Endothelial cell of umbilical vein (primary cell): ENCODE data around the gene SSBP3. TPM values are rescaled to one million over a fixed set of nuclear protein-coding genes. Genes with fewer than 3 reads are reported as not detected.

Experiments
- BruUV-seq: library from RNA; stranded (reverse); fragments of 400-500 nt; replicated peaks from 2 replicates; lab custom pipeline; 2021; lab: Mats Ljungman, UMichigan
- CTCF ChIA-PET: fragments of 300-600, 350-600 bp; sonication (Branson Sonifier 250); formaldehyde crosslinking; loops from one replicate; lab custom pipeline; 2021; ENCODE audit warnings: antibody characterized with exemption, inconsistent platforms; lab: Charles Lee
- POLR2A ChIA-PET: fragments of 300-600, 350-600 bp; sonication (Branson Sonifier 250); formaldehyde crosslinking; loops from one replicate; lab custom pipeline; 2021; ENCODE audit warnings: antibody characterized with exemption, inconsistent platforms; lab: Charles Lee
- DNase-seq: peaks from one replicate; pipeline ENCODE4 v3.0.0-alpha.2; 2011; ENCODE audit warnings: low read depth, low spot score
- FAIRE-seq: peaks from 2 replicates; lab custom pipeline; 2011; peaks lifted over from hg19 to GRCh38; lab: Jason Lieb, UNC
- H2AFZ ChIP-seq: 2 replicates; pipeline ENCODE4 v1.6.0; 2012; ENCODE audit warnings: low read depth, low read length, control low read depth, inconsistent platforms
- H3K27ac ChIP-seq: 2 replicates; pipeline ENCODE4 v1.5.1; 2011; ENCODE audit warnings: low read depth, mild to moderate bottlenecking, control low read depth, low read length, moderate library complexity; ENCODE audit not compliant: insufficient read depth
- H3K27me3 ChIP-seq, 2 experiments: 2 replicates each; pipeline versions ENCODE4 v1.6.0 to v1.6.1; 2011; ENCODE audit warnings: low read length in 2 of 2, mixed read lengths in 1 of 2; ENCODE audit not compliant: control insufficient read depth in 2 of 2, insufficient read depth in 2 of 2
- H3K36me3 ChIP-seq, 2 experiments: 2 replicates in 1 of 2; 3 replicates in 1 of 2; pipeline ENCODE4 v1.5.1; 2011; ENCODE audit warnings: low read length in 2 of 2, mild to moderate bottlenecking in 1 of 2, moderate library complexity in 1 of 2; ENCODE audit not compliant: control insufficient read depth in 2 of 2, insufficient read depth in 2 of 2; ENCODE audit errors: extremely low read depth in 1 of 2
- H3K4me1 ChIP-seq: 3 replicates; pipeline ENCODE4 v1.5.1; 2011; ENCODE audit warnings: mild to moderate bottlenecking, low read length; ENCODE audit not compliant: control insufficient read depth, insufficient read depth; ENCODE audit errors: extremely low read depth
- H3K4me2 ChIP-seq: 2 replicates; pipeline ENCODE4 v1.6.1; 2011; ENCODE audit warnings: low read length, control low read depth, mixed read lengths; ENCODE audit not compliant: insufficient read depth
- H3K4me3 ChIP-seq, 3 experiments: fragments of 200-600 bp in 1 of 3; sonication (generic), shearing (Covaris generic) in 1 of 3; replicated peaks in 1 of 3; 2 replicates each; pipeline ENCODE4 v1.5.1; 2011 to 2016; ENCODE audit warnings: control low read depth in 3 of 3, low read length in 3 of 3, mild to moderate bottlenecking in 2 of 3, inconsistent platforms in 1 of 3, low read depth in 1 of 3, moderate library complexity in 1 of 3; ENCODE audit not compliant: insufficient read depth in 1 of 3
- H3K79me2 ChIP-seq: 2 replicates; pipeline ENCODE4 v1.6.0; 2012; ENCODE audit warnings: low read length, inconsistent platforms; ENCODE audit not compliant: control insufficient read depth, insufficient read depth
- H3K9ac ChIP-seq: replicated peaks from 2 replicates; pipeline ENCODE3; 2011; ENCODE audit warnings: low read length, control low read depth; ENCODE audit not compliant: insufficient read depth; ENCODE audit errors: extremely low read depth
- H3K9me1 ChIP-seq: replicated peaks from 3 replicates; pipeline ENCODE4 v1.6.0; 2011; ENCODE audit warnings: mild to moderate bottlenecking, low read length; ENCODE audit not compliant: control insufficient read depth, insufficient read depth; ENCODE audit errors: extremely low read depth
- H3K9me3 ChIP-seq: replicated peaks from 2 replicates; pipeline ENCODE4 v1.5.1; 2012; ENCODE audit warnings: low read length, inconsistent platforms; ENCODE audit not compliant: control insufficient read depth, insufficient read depth
- H4K20me1 ChIP-seq: replicated peaks from 2 replicates; pipeline ENCODE3; 2011; ENCODE audit warnings: mild to moderate bottlenecking, low read length; ENCODE audit not compliant: control insufficient read depth, insufficient read depth; ENCODE audit errors: extremely low read depth
- EZH2 ChIP-seq: IDR thresholded peaks from 2 replicates; pipeline ENCODE4 v1.6.1; 2012; ENCODE audit warnings: borderline replicate concordance, low read depth, mild to moderate bottlenecking, moderate library complexity, low read length, inconsistent platforms; ENCODE audit not compliant: severe bottlenecking
- FOS ChIP-seq: IDR thresholded peaks from 2 replicates; pipeline ENCODE4 v1.6.1; 2011; ENCODE audit warnings: mild to moderate bottlenecking, low read length, moderate library complexity, borderline replicate concordance; ENCODE audit not compliant: insufficient read depth
- GATA2 ChIP-seq: IDR thresholded peaks from 2 replicates; pipeline ENCODE4 v1.7.0; 2011; ENCODE audit warnings: low read depth, mild to moderate bottlenecking, moderate library complexity, mixed read lengths, low read length; ENCODE audit not compliant: insufficient read length, insufficient read depth
- JUN ChIP-seq: IDR thresholded peaks from 2 replicates; pipeline ENCODE4 v1.6.1; 2011; ENCODE audit warnings: borderline replicate concordance, low read depth; ENCODE audit not compliant: insufficient read length, insufficient read depth
- MYC ChIP-seq: IDR thresholded peaks from one replicate; pipeline ENCODE4 v1.6.1; 2011; ENCODE audit warnings: mild to moderate bottlenecking, low read depth, low read length
- POLR2A ChIP-seq: IDR thresholded peaks from 2 replicates; pipeline ENCODE4 v1.6.1; 2012; ENCODE audit warnings: low read depth, mild to moderate bottlenecking, control low read depth, low read length
- POLR2AphosphoS5 ChIP-seq: IDR thresholded peaks from 2 replicates; pipeline ENCODE4 v1.6.1; 2012; ENCODE audit warnings: low read depth, mild to moderate bottlenecking, control low read depth, low read length, moderate library complexity; ENCODE audit not compliant: insufficient read depth
- dilution Hi-C: fragments of 300-500 bp; cut with MboI; formaldehyde crosslinking; loops from one replicate; pipeline ENCODE4 v1.15.0; 2019; ENCODE audit warnings: low sequenced_read_pairs; ENCODE audit not compliant: extremely low pct_ligation_motif_present
- intact Hi-C: fragments of 100-400 bp; cut with micrococcal nuclease; formaldehyde crosslinking; loops from one replicate; pipeline ENCODE4 v1.10.0; 2022
- polyA plus RNA-seq, 4 experiments: library from polyadenylated mRNA; depleted of rRNA in 3 of 4; stranded (reverse) in 3 of 4; unstranded in 1 of 4; fragments of >200 nt; gene quantifications; 2 replicates each; pipeline versions ENCODE4 v1.2.1 to v1.2.3, GENCODE V29; 2011 to 2012; ENCODE audit warnings: missing spikeins in 1 of 4
- total RNA-seq: library from RNA; stranded (reverse); gene quantifications from 2 replicates; pipeline ENCODE4 v1.2.3, GENCODE V29; 2021
- TF ChIP-seq, protein P1 (sequence below): IDR thresholded peaks from 2 replicates; pipeline ENCODE4 v1.6.1; 2011; ENCODE audit not compliant: insufficient read depth, insufficient read length
- TF ChIP-seq, protein P2 (sequence below), 2 donors: IDR thresholded peaks; 1 replicate in 1 of 2; 2 replicates in 1 of 2; pipeline ENCODE4 v1.5.1; 2011; ENCODE audit warnings: low read length in 2 of 2, mild to moderate bottlenecking in 2 of 2, moderate library complexity in 2 of 2, control low read depth in 1 of 2, inconsistent platforms in 1 of 2, low read depth in 1 of 2; ENCODE audit not compliant: insufficient read depth in 1 of 2; ENCODE audit errors: extremely low read depth in 1 of 2

SSBP3 gene
- total and polyA plus RNA-seq, 2 donors (not counting 3 experiments of a cell fraction or from before 2014, with no cell fraction given), result 44.9 to 59.4 TPM

DNA sequence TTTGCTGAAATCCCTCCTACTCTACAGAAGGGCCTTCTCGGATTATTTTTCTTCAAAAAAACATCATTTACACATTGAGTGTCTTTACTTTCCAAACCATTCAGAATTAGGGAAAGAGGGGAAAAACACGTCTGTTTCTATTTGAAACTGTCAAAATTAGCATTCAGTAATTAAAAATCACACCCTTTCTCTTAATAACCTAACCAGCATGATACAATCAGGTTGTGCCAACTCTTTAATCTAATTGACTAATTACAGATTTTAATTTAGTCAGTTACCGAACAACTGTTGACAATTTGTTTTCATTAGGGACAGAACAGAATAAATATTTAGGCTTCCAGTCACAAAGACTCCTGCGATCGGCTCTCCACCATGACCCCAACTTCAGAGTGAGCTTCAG, 18.8 kb downstream of the SSBP3 start:
- H3K27ac ChIP-seq, result no peak overlapping the region
- H3K4me2 ChIP-seq, result no peak overlapping the region
- POLR2A ChIA-PET, result no interaction called here
- H3K27me3 ChIP-seq, result no peaks in the 10 kb centered on the region
- no peak overlapping the region for H3K9ac ChIP-seq
- TF ChIP-seq JUN (no peak), MYC (no peak), GATA2 (no peak), FOS (no peak), POLR2A (no peak), POLR2AphosphoS5 (no peak), EZH2 (no peak)
- TF ChIP-seq, protein P1, sequence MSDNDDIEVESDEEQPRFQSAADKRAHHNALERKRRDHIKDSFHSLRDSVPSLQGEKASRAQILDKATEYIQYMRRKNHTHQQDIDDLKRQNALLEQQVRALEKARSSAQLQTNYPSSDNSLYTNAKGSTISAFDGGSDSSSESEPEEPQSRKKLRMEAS, result no peak
- TF ChIP-seq, protein P2, sequence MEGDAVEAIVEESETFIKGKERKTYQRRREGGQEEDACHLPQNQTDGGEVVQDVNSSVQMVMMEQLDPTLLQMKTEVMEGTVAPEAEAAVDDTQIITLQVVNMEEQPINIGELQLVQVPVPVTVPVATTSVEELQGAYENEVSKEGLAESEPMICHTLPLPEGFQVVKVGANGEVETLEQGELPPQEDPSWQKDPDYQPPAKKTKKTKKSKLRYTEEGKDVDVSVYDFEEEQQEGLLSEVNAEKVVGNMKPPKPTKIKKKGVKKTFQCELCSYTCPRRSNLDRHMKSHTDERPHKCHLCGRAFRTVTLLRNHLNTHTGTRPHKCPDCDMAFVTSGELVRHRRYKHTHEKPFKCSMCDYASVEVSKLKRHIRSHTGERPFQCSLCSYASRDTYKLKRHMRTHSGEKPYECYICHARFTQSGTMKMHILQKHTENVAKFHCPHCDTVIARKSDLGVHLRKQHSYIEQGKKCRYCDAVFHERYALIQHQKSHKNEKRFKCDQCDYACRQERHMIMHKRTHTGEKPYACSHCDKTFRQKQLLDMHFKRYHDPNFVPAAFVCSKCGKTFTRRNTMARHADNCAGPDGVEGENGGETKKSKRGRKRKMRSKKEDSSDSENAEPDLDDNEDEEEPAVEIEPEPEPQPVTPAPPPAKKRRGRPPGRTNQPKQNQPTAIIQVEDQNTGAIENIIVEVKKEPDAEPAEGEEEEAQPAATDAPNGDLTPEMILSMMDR (IDR thresholded peaks at IDR 0.05; ENCODE audit: extremely low read depth in 1 of 2, insufficient read depth in 1 of 2, low read depth in 1 of 2, low read length in 2 of 2), result no peak
- peaks cover 2 to 16% of the 10 kb centered on the region in 2 experiments for H3K36me3 ChIP-seq
- peaks cover 18% of the 10 kb centered on the region for H3K4me1 ChIP-seq
- no peak overlapping the region for H2AFZ ChIP-seq
- no peak for FAIRE-seq
- H3K4me3 ChIP-seq, result no peak overlapping the region
- no peaks in the 10 kb centered on the region for H3K9me1 ChIP-seq
- H4K20me1 ChIP-seq, result no peaks in the 10 kb centered on the region
- no peak for DNase-seq
- peaks cover 60% of the 10 kb centered on the region for H3K79me2 ChIP-seq
- CTCF ChIA-PET, result interaction anchor here (1.0 to 1.4 kb wide), 2 partner anchors 16 to 52 kb away, joined by 3 read pairs; no protein-coding TSS in a partner anchor
- BruUV-seq, result no TSS peak
- intact Hi-C loops (no loop called here), dilution Hi-C loops (no loop called here)
- no peaks in the 10 kb centered on the region for H3K9me3 ChIP-seq
